Fibroblast of the conjunctiva (primary cell): ENCODE data around the gene SEMA6A.

Source experiments
- DNase-seq: peaks from one replicate; pipeline ENCODE4 v3.0.0-alpha.2; 2010; ENCODE audit warnings: low read depth

SEMA6A gene

GRCh38 chr5:116459301-116459700, 115.3 kb downstream of the SEMA6A start:
- no peak for DNase-seq

- no peak for DNase-seq
Observed at GRCh38 chr5:116457062-116457461, 117.6 kb downstream of the SEMA6A start.

- DNase-seq: peak; percentile 10
Observed at GRCh38 chr5:116456036-116456435, 118.6 kb downstream of the SEMA6A start.

- no peak for DNase-seq
Observed at GRCh38 chr5:116455061-116455460, 119.6 kb downstream of the SEMA6A start.

- peak; percentile 81 for DNase-seq
Observed at GRCh38 chr5:116454417-116454927, 120.2 kb downstream of the SEMA6A start.

GRCh38 chr5:116453988-116454411, 120.6 kb downstream of the SEMA6A start:
- DNase-seq: no peak

- no peak for DNase-seq
Observed at GRCh38 chr5:116452774-116453368, 121.8 kb downstream of the SEMA6A start.

GRCh38 chr5:116451905-116452450, 122.6 kb downstream of the SEMA6A start:
- no peak for DNase-seq

- no peak for DNase-seq
Observed at GRCh38 chr5:116451066-116451465, 123.6 kb downstream of the SEMA6A start.

- DNase-seq: no peak
Observed at GRCh38 chr5:116449458-116449857, 125.2 kb downstream of the SEMA6A start.

- DNase-seq: no peak
Observed at GRCh38 chr5:116448870-116449427, 125.7 kb downstream of the SEMA6A start.

GRCh38 chr5:116448450-116448849, 126.2 kb downstream of the SEMA6A start:
- DNase-seq: no peak

- no peak for DNase-seq
Observed at GRCh38 chr5:116446356-116447005, 128.1 kb downstream of the SEMA6A start.

- no peak for DNase-seq
Observed at GRCh38 chr5:116445311-116445710, 129.3 kb downstream of the SEMA6A start.

GRCh38 chr5:116444373-116445295, 130.0 kb downstream of the SEMA6A start:
- DNase-seq: no peak

GRCh38 chr5:116442931-116443551, 131.6 kb downstream of the SEMA6A start:
- DNase-seq: no peak

GRCh38 chr5:116442095-116442534, 132.5 kb downstream of the SEMA6A start:
- DNase-seq: peak; percentile 10

- DNase-seq: no peak
Observed at GRCh38 chr5:116441223-116441622, 133.4 kb downstream of the SEMA6A start.

GRCh38 chr5:116440457-116441001, 134.1 kb downstream of the SEMA6A start:
- DNase-seq: no peak

GRCh38 chr5:116439905-116440304, 134.7 kb downstream of the SEMA6A start:
- DNase-seq: no peak

- no peak for DNase-seq
Observed at GRCh38 chr5:116438979-116439554, 135.6 kb downstream of the SEMA6A start.
